GM20000 (cell line): ENCODE measurements around the gene CDHR1.

ENCODE experiments used
- DNase-seq: peaks from one replicate; pipeline ENCODE4 v3.0.0; 2012; ENCODE audit warnings: low spot score
- TF ChIP-seq, protein P1 (sequence below): IDR thresholded peaks from 2 replicates; pipeline ENCODE4 v1.5.1; 2012; ENCODE audit warnings: mild to moderate bottlenecking, control low read depth; ENCODE audit errors: extremely low read depth, missing control alignments

The CDHR1 gene

DNA sequence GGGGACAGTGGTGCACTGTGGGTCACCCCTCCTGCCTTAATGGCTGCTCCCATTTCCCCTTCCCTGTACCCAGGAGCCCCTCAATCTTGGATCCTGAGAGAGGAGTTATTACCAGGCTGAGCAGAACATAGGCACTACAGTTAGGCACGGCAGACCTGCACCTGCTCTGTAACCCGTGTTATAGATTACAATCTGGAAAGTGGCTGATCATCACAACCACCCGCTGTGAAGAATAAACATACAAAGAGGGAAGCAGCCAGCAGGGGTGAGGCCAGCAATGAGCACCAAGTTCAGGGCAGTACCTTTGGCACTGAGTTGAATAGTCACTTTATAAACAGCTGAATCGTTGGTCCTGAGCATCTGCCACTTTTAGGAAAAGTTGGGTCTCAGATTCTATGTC is 1.7 kb downstream of the CDHR1 start:
- DNase-seq = no peak

DNA sequence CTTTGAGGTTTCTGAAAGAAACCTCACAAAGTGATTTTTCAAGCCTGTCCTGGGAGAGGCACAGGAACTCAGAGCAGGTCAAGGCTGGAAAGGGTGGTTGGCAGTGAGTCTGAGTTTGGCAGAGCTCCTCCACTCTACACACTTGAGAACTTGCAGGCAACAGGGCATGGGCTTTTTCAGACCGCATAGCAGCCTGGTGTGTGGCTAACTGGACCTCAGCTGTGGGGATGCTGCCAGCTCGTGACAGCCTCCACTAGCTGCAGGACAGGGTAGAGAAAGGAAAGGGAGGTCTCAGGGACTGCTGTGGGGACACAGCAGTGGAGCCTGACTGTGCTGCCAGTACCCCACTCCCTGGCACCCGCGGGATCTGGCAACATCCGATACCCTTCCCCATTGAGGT is 2.6 kb downstream of the CDHR1 start:
- DNase-seq = no peak
- TF ChIP-seq, protein P1, sequence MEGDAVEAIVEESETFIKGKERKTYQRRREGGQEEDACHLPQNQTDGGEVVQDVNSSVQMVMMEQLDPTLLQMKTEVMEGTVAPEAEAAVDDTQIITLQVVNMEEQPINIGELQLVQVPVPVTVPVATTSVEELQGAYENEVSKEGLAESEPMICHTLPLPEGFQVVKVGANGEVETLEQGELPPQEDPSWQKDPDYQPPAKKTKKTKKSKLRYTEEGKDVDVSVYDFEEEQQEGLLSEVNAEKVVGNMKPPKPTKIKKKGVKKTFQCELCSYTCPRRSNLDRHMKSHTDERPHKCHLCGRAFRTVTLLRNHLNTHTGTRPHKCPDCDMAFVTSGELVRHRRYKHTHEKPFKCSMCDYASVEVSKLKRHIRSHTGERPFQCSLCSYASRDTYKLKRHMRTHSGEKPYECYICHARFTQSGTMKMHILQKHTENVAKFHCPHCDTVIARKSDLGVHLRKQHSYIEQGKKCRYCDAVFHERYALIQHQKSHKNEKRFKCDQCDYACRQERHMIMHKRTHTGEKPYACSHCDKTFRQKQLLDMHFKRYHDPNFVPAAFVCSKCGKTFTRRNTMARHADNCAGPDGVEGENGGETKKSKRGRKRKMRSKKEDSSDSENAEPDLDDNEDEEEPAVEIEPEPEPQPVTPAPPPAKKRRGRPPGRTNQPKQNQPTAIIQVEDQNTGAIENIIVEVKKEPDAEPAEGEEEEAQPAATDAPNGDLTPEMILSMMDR = no peak

More for the DNA sequence above, 1.7 kb downstream of the CDHR1 start:
- TF ChIP-seq, protein P1 = no peak

DNA sequence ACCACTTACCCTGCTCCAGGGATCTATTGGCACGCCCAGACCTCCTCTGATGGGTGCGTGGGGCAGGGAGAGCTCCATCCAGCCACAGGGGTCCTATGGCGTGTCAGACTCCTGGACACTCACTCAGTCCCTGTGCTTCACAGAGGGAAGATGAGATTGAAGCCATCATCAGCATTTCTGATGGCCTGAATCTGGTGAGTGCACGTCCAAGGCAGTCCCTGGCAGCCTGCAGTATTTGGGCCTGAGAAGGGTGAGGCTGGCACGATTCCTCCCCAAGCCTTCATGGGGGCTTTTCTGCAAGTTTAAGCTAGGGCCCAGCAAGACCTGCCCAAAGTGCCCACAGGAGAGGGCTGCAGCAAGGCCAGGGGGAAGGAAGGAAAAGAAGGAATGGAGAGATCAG is 3.3 kb downstream of the CDHR1 start:
- TF ChIP-seq, protein P1 = no peak
- DNase-seq = no peak

GRCh38 chr10:84198206-84198915 is 4.0 kb downstream of the CDHR1 start:
- no peak for DNase-seq

DNA sequence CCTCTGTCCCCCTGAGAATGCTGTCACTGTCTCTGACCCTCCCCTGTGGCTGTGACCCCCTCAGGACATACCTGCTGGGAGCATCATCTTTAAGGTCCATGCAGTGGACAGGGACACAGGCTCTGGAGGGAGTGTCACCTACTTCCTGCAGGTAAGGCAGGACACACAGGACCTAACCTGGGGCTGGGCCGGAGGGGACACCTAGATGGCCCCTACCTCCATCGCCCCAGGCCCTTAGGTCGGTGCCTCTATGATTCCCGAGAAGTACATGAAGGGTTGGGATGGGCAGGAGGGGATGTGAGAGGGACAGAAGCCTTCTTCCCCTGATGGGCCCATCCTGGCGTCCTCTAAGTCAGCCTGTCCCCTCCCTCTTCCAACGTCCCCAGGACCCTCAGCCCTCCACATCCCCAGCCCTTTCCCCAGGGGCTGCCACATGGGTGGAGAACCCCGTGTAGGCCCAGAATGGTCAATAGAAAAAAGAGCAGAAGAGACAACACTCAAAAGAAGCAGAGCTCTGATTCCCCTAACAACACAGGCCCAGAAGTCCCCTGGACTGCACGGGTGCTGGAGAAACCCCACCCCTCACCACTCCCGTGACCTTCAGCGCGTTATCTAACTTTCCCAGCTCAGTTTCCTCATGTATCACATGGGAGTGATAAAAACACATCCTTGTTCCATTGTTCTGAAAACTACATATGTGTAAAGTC is 6.4 kb downstream of the CDHR1 start:
- TF ChIP-seq, protein P1 = no peak
- no peak for DNase-seq

More at GRCh38 chr10:84198206-84198915, 4.0 kb downstream of the CDHR1 start:
- TF ChIP-seq, protein P1 = no peak

- no peak for DNase-seq
- TF ChIP-seq, protein P1 = no peak
Observed at GRCh38 chr10:84201244-84201606, 6.9 kb downstream of the CDHR1 start.

GRCh38 chr10:84201682-84202081 is 7.3 kb downstream of the CDHR1 start:
- no peak for DNase-seq
- TF ChIP-seq, protein P1 = no peak
